SK-N-SH (cell line): ENCODE data around the gene COL4A6.

ENCODE experiments used
- CHD2 ChIP-seq: fragments of 150-350 bp; IDR thresholded peaks from 2 replicates; pipeline ENCODE4 v1.6.1; 2018; ENCODE audit warnings: low read length; ENCODE audit not compliant: partially characterized antibody
- EZH2phosphoT487 ChIP-seq: fragments of 200-600 bp; sonication (generic); IDR thresholded peaks from 2 replicates; pipeline ENCODE4 v1.6.1; 2017; ENCODE audit warnings: low read depth, mixed run types, mild to moderate bottlenecking, antibody characterized with exemption, moderate library complexity, borderline replicate concordance
- JUND ChIP-seq: IDR thresholded peaks from 2 replicates; pipeline ENCODE4 v1.4.0; 2012
- MEF2A ChIP-seq: IDR thresholded peaks from 2 replicates; pipeline ENCODE4 v1.4.0; 2012; ENCODE audit warnings: low read depth, borderline replicate concordance
- TF ChIP-seq, protein P1 (sequence below): fragments of 200-600 bp; sonication (generic); IDR thresholded peaks from 2 replicates; pipeline ENCODE4 v1.6.1; 2017; ENCODE audit warnings: antibody characterized with exemption, mild to moderate bottlenecking, moderate library complexity
- TF ChIP-seq, protein P2 (sequence below): IDR thresholded peaks from 2 replicates; pipeline ENCODE4 v1.4.0; 2012; ENCODE audit warnings: low read depth

- TF ChIP-seq, protein P1, sequence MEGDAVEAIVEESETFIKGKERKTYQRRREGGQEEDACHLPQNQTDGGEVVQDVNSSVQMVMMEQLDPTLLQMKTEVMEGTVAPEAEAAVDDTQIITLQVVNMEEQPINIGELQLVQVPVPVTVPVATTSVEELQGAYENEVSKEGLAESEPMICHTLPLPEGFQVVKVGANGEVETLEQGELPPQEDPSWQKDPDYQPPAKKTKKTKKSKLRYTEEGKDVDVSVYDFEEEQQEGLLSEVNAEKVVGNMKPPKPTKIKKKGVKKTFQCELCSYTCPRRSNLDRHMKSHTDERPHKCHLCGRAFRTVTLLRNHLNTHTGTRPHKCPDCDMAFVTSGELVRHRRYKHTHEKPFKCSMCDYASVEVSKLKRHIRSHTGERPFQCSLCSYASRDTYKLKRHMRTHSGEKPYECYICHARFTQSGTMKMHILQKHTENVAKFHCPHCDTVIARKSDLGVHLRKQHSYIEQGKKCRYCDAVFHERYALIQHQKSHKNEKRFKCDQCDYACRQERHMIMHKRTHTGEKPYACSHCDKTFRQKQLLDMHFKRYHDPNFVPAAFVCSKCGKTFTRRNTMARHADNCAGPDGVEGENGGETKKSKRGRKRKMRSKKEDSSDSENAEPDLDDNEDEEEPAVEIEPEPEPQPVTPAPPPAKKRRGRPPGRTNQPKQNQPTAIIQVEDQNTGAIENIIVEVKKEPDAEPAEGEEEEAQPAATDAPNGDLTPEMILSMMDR, result no peak
- TF ChIP-seq EZH2phosphoT487, result no peak
- TF ChIP-seq, protein P2, sequence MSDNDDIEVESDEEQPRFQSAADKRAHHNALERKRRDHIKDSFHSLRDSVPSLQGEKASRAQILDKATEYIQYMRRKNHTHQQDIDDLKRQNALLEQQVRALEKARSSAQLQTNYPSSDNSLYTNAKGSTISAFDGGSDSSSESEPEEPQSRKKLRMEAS, result no peak
- TF ChIP-seq JUND, result no peak
- TF ChIP-seq CHD2, result no peak
- no peak for TF ChIP-seq MEF2A
These were observed 281.2 kb downstream of the COL4A6 start for GRCh38 chrX:108156934-108157466.
